Suppressor macrophage (primary cell): Measurements from ENCODE around the gene SPTB.
A peak's percentile ranks its signal among the peaks of the same experiment; 100 is the strongest.

Experiments used
- DNase-seq, 4 experiments: peaks; one replicate each; pipeline ENCODE4 v3.0.0-alpha.2; 2020 to 2022

The SPTB gene

GRCh38 chr14:64849940-64850339 is 29.8 kb downstream of the SPTB start:
- DNase-seq: no peak

- no peak for DNase-seq
These were observed 31.5 kb downstream of the SPTB start for GRCh38 chr14:64848239-64848638.

GRCh38 chr14:64846319-64846718 is 33.4 kb downstream of the SPTB start:
- no peak for DNase-seq

- no peak for DNase-seq
These were observed 33.8 kb downstream of the SPTB start for GRCh38 chr14:64845878-64846277.

- no peak for DNase-seq
These were observed 34.7 kb downstream of the SPTB start for GRCh38 chr14:64844969-64845536.

GRCh38 chr14:64844272-64844671 is 35.4 kb downstream of the SPTB start:
- DNase-seq: peak; percentile 23 to 56 (median 42)

GRCh38 chr14:64843548-64843947 is 36.2 kb downstream of the SPTB start:
- no peak for DNase-seq

GRCh38 chr14:64841772-64842750 is 37.6 kb downstream of the SPTB start:
- DNase-seq: no peak

GRCh38 chr14:64841121-64841651 is 38.5 kb downstream of the SPTB start:
- DNase-seq: no peak

GRCh38 chr14:64838656-64839055 is 41.1 kb downstream of the SPTB start:
- DNase-seq: no peak

- DNase-seq: no peak
These were observed 44.3 kb downstream of the SPTB start for GRCh38 chr14:64835431-64835830.

- no peak for DNase-seq
These were observed 44.7 kb downstream of the SPTB start for GRCh38 chr14:64834965-64835364.

GRCh38 chr14:64831419-64831818 is 48.3 kb downstream of the SPTB start:
- DNase-seq: no peak

GRCh38 chr14:64830961-64831360 is 48.7 kb downstream of the SPTB start:
- DNase-seq: peak in 1 of 4 experiments; percentile 13

GRCh38 chr14:64828071-64828470 is 51.6 kb downstream of the SPTB start:
- no peak for DNase-seq

- peak; percentile 78 to 90 (median 84) for DNase-seq
These were observed 52.9 kb downstream of the SPTB start for GRCh38 chr14:64826845-64827244.

- no peak for DNase-seq
These were observed 53.4 kb downstream of the SPTB start for GRCh38 chr14:64826333-64826732.

GRCh38 chr14:64825509-64825908 is 54.2 kb downstream of the SPTB start:
- no peak for DNase-seq

GRCh38 chr14:64825006-64825405 is 54.7 kb downstream of the SPTB start:
- DNase-seq: no peak

- DNase-seq: no peak
These were observed 55.2 kb downstream of the SPTB start for GRCh38 chr14:64824471-64824870.

GRCh38 chr14:64823305-64823861 is 56.3 kb downstream of the SPTB start:
- peak; percentile 85 to 94 (median 89) for DNase-seq

GRCh38 chr14:64821651-64822050 is 58.1 kb downstream of the SPTB start:
- DNase-seq: no peak

- no peak for DNase-seq
These were observed 61.6 kb downstream of the SPTB start for GRCh38 chr14:64818151-64818550.
